ENCODE measurements around the gene TSHZ2.
"Not testable (repeated sequence)": the region's sequence is repeated elsewhere in the genome, so short reads cannot be mapped to it uniquely, and the experiment has no call there.

Gene TSHZ2

DNA sequence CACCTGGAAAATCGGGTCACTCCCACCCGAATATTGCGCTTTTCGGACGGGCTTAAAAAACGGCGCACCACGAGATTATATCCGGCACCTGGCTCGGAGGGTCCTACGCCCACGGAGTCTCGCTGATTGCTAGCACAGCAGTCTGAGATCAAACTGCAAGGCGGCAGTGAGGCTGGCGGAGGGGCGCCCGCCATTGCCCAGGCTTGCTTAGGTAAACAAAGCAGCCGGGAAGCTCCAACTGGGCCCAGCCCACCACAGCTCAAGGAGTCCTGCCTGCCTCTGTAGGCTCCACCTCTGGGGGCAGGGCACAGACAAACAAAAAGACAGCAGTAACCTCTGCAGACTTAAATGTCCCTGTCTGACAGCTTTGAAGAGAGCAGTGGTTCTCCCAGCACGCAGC is 531.9 kb downstream of the TSHZ2 start:
- not testable (repeated sequence) for H3K27me3 ChIP-seq (replicated peaks in 2 of 5; ENCODE audit: control insufficient read depth in 4 of 5, insufficient read depth in 5 of 5, low read length in 4 of 5)

DNA sequence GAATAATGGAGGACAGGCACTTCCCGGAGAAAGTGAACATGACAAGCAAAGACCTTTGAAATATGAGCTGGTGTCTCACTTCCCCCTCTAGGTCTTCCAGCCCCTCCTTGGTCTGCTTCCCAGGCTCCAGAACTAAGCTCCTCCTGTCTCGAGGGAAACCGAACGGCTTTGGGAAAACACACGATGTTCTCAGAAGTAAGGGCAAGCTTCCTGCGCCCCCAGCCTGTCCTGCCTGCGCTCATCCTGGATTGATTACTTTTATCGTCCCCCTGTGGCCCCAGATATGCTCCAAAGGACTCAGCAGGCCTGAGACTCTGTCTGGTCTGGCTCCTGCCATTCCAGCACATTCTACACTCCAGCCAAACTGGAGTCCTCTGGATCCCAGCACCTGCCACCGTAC is 538.1 kb downstream of the TSHZ2 start:
- Histone ChIP-seq H3K4me1 (ENCODE audit: control extremely low read depth in 1 of 4, control insufficient read depth in 4 of 4, insufficient read depth in 4 of 4, low read length in 3 of 4) (no peaks in the 10 kb centered on the region), H3K27ac (ENCODE audit: insufficient read depth in 1 of 2, low read depth in 1 of 2, low read length in 2 of 2, poor library complexity in 1 of 2, severe bottlenecking in 2 of 2) (no peak overlapping the region), H3K27me3 (replicated peaks in 2 of 5; ENCODE audit: control insufficient read depth in 4 of 5, insufficient read depth in 5 of 5, low read length in 4 of 5) (no peaks in the 10 kb centered on the region), H3K36me3 (ENCODE audit: control insufficient read depth in 4 of 4, insufficient read depth in 4 of 4, low read length in 3 of 4) (no peaks in the 10 kb centered on the region), H3K9me3 (ENCODE audit: control extremely low read depth in 1 of 5, control insufficient read depth in 4 of 5, insufficient read depth in 2 of 5, low read depth in 1 of 5, low read length in 4 of 5) (no peaks in the 10 kb centered on the region), H3K4me3 (ENCODE audit: control insufficient read depth in 1 of 7, extremely low read depth in 1 of 7, insufficient read depth in 4 of 7, low read depth in 2 of 7, low read length in 6 of 7) (no peak overlapping the region)
- POLR2A ChIA-PET: interaction anchor here (0.6 kb wide), 1 partner anchor 20 kb away, joined by 4 read pairs; no protein-coding TSS in a partner anchor
- DNase-seq: no peak
- WGBS (ENCODE audit: insufficient coverage): 96% methylated on average over 9 of the region's 9 CpGs
- CTCF ChIA-PET: no interaction called here

More for the DNA sequence above, 531.9 kb downstream of the TSHZ2 start:
- WGBS (ENCODE audit: insufficient coverage): 96% methylated on average over 9 of the region's 19 CpGs
- H3K4me3 ChIP-seq (ENCODE audit: control insufficient read depth in 1 of 7, extremely low read depth in 1 of 7, insufficient read depth in 4 of 7, low read depth in 2 of 7, low read length in 6 of 7); POLR2A ChIA-PET; H3K9me3 ChIP-seq (ENCODE audit: control extremely low read depth in 1 of 5, control insufficient read depth in 4 of 5, insufficient read depth in 2 of 5, low read depth in 1 of 5, low read length in 4 of 5); H3K36me3 ChIP-seq (ENCODE audit: control insufficient read depth in 4 of 4, insufficient read depth in 4 of 4, low read length in 3 of 4); H3K27ac ChIP-seq (ENCODE audit: insufficient read depth in 1 of 2, low read depth in 1 of 2, low read length in 2 of 2, poor library complexity in 1 of 2, severe bottlenecking in 2 of 2); DNase-seq; CTCF ChIA-PET; H3K4me1 ChIP-seq (ENCODE audit: control extremely low read depth in 1 of 4, control insufficient read depth in 4 of 4, insufficient read depth in 4 of 4, low read length in 3 of 4): not testable (repeated sequence)

DNA sequence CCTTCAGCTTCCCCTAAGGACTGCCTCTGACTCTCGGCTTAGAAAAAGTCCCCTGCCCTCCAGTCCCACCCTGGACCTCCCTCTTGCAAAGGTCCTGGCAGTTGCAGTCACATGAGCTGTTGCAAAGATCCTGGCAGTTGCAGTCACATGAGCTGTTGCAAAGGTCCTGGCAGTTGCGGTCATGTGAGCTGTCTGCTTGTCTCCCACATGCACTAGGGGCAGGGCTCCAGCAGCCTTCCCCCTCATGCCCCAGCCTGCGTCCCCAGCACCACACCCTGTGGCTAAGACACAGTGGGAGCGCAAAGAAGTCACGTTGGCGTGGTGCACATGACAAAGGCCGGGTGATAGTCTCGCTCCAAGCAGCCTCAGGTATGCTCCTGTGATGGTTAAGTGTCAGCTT is 538.5 kb downstream of the TSHZ2 start:
- Histone ChIP-seq H3K9me3 (ENCODE audit: control extremely low read depth in 1 of 5, control insufficient read depth in 4 of 5, insufficient read depth in 2 of 5, low read depth in 1 of 5, low read length in 4 of 5) (no peaks in the 10 kb centered on the region), H3K27me3 (replicated peaks in 2 of 5; ENCODE audit: control insufficient read depth in 4 of 5, insufficient read depth in 5 of 5, low read length in 4 of 5) (no peaks in the 10 kb centered on the region), H3K27ac (ENCODE audit: insufficient read depth in 1 of 2, low read depth in 1 of 2, low read length in 2 of 2, poor library complexity in 1 of 2, severe bottlenecking in 2 of 2) (no peak overlapping the region), H3K36me3 (ENCODE audit: control insufficient read depth in 4 of 4, insufficient read depth in 4 of 4, low read length in 3 of 4) (no peaks in the 10 kb centered on the region), H3K4me3 (ENCODE audit: control insufficient read depth in 1 of 7, extremely low read depth in 1 of 7, insufficient read depth in 4 of 7, low read depth in 2 of 7, low read length in 6 of 7) (no peak overlapping the region), H3K4me1 (ENCODE audit: control extremely low read depth in 1 of 4, control insufficient read depth in 4 of 4, insufficient read depth in 4 of 4, low read length in 3 of 4) (no peaks in the 10 kb centered on the region)
- 90% methylated on average over 8 of the region's 8 CpGs for WGBS (ENCODE audit: insufficient coverage)
- ChIA-PET CTCF (no interaction called here), POLR2A (interaction anchor here (0.6 kb wide), 1 partner anchor 20 kb away, joined by 4 read pairs; no protein-coding TSS in a partner anchor)
- DNase-seq: no peak

- ChIA-PET POLR2A (no interaction called here), CTCF (no interaction called here)
- H3K27me3 ChIP-seq (replicated peaks in 2 of 5; ENCODE audit: control insufficient read depth in 4 of 5, insufficient read depth in 5 of 5, low read length in 4 of 5): no peaks in the 10 kb centered on the region
- no peaks in the 10 kb centered on the region for H3K9me3 ChIP-seq (ENCODE audit: control extremely low read depth in 1 of 5, control insufficient read depth in 4 of 5, insufficient read depth in 2 of 5, low read depth in 1 of 5, low read length in 4 of 5)
- DNase-seq: no peak
- H3K36me3 ChIP-seq (ENCODE audit: control insufficient read depth in 4 of 4, insufficient read depth in 4 of 4, low read length in 3 of 4): no peaks in the 10 kb centered on the region
- H3K4me3 ChIP-seq (ENCODE audit: control insufficient read depth in 1 of 7, extremely low read depth in 1 of 7, insufficient read depth in 4 of 7, low read depth in 2 of 7, low read length in 6 of 7): no peak overlapping the region
- H3K27ac ChIP-seq (ENCODE audit: insufficient read depth in 1 of 2, low read depth in 1 of 2, low read length in 2 of 2, poor library complexity in 1 of 2, severe bottlenecking in 2 of 2): no peak overlapping the region
- no peaks in the 10 kb centered on the region for H3K4me1 ChIP-seq (ENCODE audit: control extremely low read depth in 1 of 4, control insufficient read depth in 4 of 4, insufficient read depth in 4 of 4, low read length in 3 of 4)
- 85% methylated on average over 3 of the region's 9 CpGs for WGBS (ENCODE audit: insufficient coverage)
These were observed 539.9 kb downstream of the TSHZ2 start for GRCh38 chr20:53512076-53512475.

- Histone ChIP-seq H3K4me3 (ENCODE audit: control insufficient read depth in 1 of 7, extremely low read depth in 1 of 7, insufficient read depth in 4 of 7, low read depth in 2 of 7, low read length in 6 of 7) (no peak overlapping the region), H3K4me1 (ENCODE audit: control extremely low read depth in 1 of 4, control insufficient read depth in 4 of 4, insufficient read depth in 4 of 4, low read length in 3 of 4) (no peaks in the 10 kb centered on the region), H3K36me3 (ENCODE audit: control insufficient read depth in 4 of 4, insufficient read depth in 4 of 4, low read length in 3 of 4) (no peaks in the 10 kb centered on the region), H3K27ac (ENCODE audit: insufficient read depth in 1 of 2, low read depth in 1 of 2, low read length in 2 of 2, poor library complexity in 1 of 2, severe bottlenecking in 2 of 2) (no peak overlapping the region), H3K27me3 (replicated peaks in 2 of 5; ENCODE audit: control insufficient read depth in 4 of 5, insufficient read depth in 5 of 5, low read length in 4 of 5) (no peaks in the 10 kb centered on the region), H3K9me3 (ENCODE audit: control extremely low read depth in 1 of 5, control insufficient read depth in 4 of 5, insufficient read depth in 2 of 5, low read depth in 1 of 5, low read length in 4 of 5) (no peaks in the 10 kb centered on the region)
- ChIA-PET CTCF (interaction anchor here (0.6 kb wide), 1 partner anchor 1321 kb away, joined by 5 read pairs; no protein-coding TSS in a partner anchor), POLR2A (no interaction called here)
- WGBS (ENCODE audit: insufficient coverage): 82% methylated on average over 1 of the region's 2 CpGs
- DNase-seq: no peak
These were observed 541.0 kb downstream of the TSHZ2 start for GRCh38 chr20:53513168-53513488.

- H3K27ac ChIP-seq (ENCODE audit: insufficient read depth in 1 of 2, low read depth in 1 of 2, low read length in 2 of 2, poor library complexity in 1 of 2, severe bottlenecking in 2 of 2): no peak overlapping the region
These were observed 541.5 kb downstream of the TSHZ2 start for GRCh38 chr20:53513489-53514298.

DNA sequence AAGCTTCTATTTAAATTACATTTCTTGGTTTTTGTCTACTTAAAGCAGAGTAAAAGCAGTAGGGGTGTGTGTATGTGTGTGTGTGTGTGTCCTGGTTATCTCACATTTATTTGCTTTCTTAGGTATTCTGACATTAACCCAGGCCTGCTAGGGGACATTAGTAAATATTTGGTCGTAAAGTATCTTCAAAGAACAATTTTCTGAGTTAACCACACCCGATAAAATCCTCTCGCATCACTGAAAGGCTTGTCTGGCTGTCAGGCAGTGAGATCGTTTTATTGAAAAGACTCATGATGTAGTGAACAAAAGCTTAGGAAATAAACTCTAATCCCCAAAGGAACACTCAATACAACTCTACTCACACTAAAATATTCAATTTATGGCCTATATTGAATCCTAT is 543.6 kb downstream of the TSHZ2 start:
- no CpG with 5 or more reads among the region's 4 CpGs for WGBS (ENCODE audit: insufficient coverage)
- no peaks in the 10 kb centered on the region for H3K4me1 ChIP-seq (ENCODE audit: control extremely low read depth in 1 of 4, control insufficient read depth in 4 of 4, insufficient read depth in 4 of 4, low read length in 3 of 4)
- CTCF ChIA-PET: interaction anchor here (0.6 kb wide), 1 partner anchor 16 kb away, joined by 3 read pairs; no protein-coding TSS in a partner anchor

More at GRCh38 chr20:53513489-53514298, 541.5 kb downstream of the TSHZ2 start:
- Histone ChIP-seq H3K4me1 (ENCODE audit: control extremely low read depth in 1 of 4, control insufficient read depth in 4 of 4, insufficient read depth in 4 of 4, low read length in 3 of 4) (no peaks in the 10 kb centered on the region), H3K4me3 (ENCODE audit: control insufficient read depth in 1 of 7, extremely low read depth in 1 of 7, insufficient read depth in 4 of 7, low read depth in 2 of 7, low read length in 6 of 7) (no peak overlapping the region), H3K27me3 (replicated peaks in 2 of 5; ENCODE audit: control insufficient read depth in 4 of 5, insufficient read depth in 5 of 5, low read length in 4 of 5) (no peaks in the 10 kb centered on the region), H3K36me3 (ENCODE audit: control insufficient read depth in 4 of 4, insufficient read depth in 4 of 4, low read length in 3 of 4) (no peaks in the 10 kb centered on the region), H3K9me3 (ENCODE audit: control extremely low read depth in 1 of 5, control insufficient read depth in 4 of 5, insufficient read depth in 2 of 5, low read depth in 1 of 5, low read length in 4 of 5) (no peaks in the 10 kb centered on the region)
- WGBS (ENCODE audit: insufficient coverage): 97% methylated on average over 18 of the region's 18 CpGs
- POLR2A ChIA-PET: no interaction called here
- no peak for DNase-seq
- CTCF ChIA-PET: interaction anchor here (0.6 kb wide), 1 partner anchor 1322 kb away, joined by 5 read pairs; no protein-coding TSS in a partner anchor

More for the DNA sequence above, 543.6 kb downstream of the TSHZ2 start:
- DNase-seq: no peak
- H3K27me3 ChIP-seq (replicated peaks in 2 of 5; ENCODE audit: control insufficient read depth in 4 of 5, insufficient read depth in 5 of 5, low read length in 4 of 5): no peaks in the 10 kb centered on the region
- H3K4me3 ChIP-seq (ENCODE audit: control insufficient read depth in 1 of 7, extremely low read depth in 1 of 7, insufficient read depth in 4 of 7, low read depth in 2 of 7, low read length in 6 of 7): no peak overlapping the region
- POLR2A ChIA-PET: interaction anchor here (0.6 kb wide), 1 partner anchor 476 kb away, joined by 3 read pairs; no protein-coding TSS in a partner anchor
- H3K9me3 ChIP-seq (ENCODE audit: control extremely low read depth in 1 of 5, control insufficient read depth in 4 of 5, insufficient read depth in 2 of 5, low read depth in 1 of 5, low read length in 4 of 5): no peaks in the 10 kb centered on the region
- H3K27ac ChIP-seq (ENCODE audit: insufficient read depth in 1 of 2, low read depth in 1 of 2, low read length in 2 of 2, poor library complexity in 1 of 2, severe bottlenecking in 2 of 2): no peak overlapping the region
- no peaks in the 10 kb centered on the region for H3K36me3 ChIP-seq (ENCODE audit: control insufficient read depth in 4 of 4, insufficient read depth in 4 of 4, low read length in 3 of 4)
